Measurements from ENCODE around the gene CPEB3.

Gene CPEB3

DNA sequence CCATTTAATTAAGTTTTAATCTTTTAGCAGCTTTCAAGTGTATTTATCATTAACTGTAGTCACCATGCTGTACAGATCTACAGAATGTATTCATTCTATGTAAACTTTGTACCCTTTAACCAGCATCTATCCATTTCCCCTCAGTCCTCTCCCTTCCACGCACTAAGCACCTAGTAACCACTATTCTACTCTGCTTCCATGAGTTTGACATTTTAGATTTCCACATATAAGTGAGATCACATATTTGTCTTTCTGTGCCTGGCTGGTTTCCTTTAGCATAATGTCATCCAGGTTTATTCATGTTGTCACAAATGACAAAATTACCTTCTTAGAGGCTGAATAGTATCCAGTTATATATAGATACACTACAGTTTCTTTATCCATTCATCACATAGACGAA is 287.6 kb downstream of the CPEB3 start:
- Histone ChIP-seq H2AFZ (ENCODE audit: low read depth, low read length) (no peak overlapping the region), H3K9me3 (ENCODE audit: low read length) (peaks cover 8% of the 10 kb centered on the region), H3K27me3 (ENCODE audit: insufficient read depth, low read length) (no peaks in the 10 kb centered on the region), H3K4me1 (ENCODE audit: insufficient read depth, low read length) (no peaks in the 10 kb centered on the region), H3K4me3 (ENCODE audit: low read length) (no peak overlapping the region), H3K36me3 (ENCODE audit: insufficient read depth, low read length) (peaks cover 64% of the 10 kb centered on the region)

- H3K27me3 ChIP-seq (ENCODE audit: insufficient read depth, low read length), result no peaks in the 10 kb centered on the region
- H3K4me1 ChIP-seq (ENCODE audit: insufficient read depth, low read length), result no peaks in the 10 kb centered on the region
- no peak overlapping the region for H3K4me3 ChIP-seq (ENCODE audit: low read length)
- peaks cover 12% of the 10 kb centered on the region for H3K9me3 ChIP-seq (ENCODE audit: low read length)
- H3K36me3 ChIP-seq (ENCODE audit: insufficient read depth, low read length), result peaks cover 68% of the 10 kb centered on the region
- no peak overlapping the region for H2AFZ ChIP-seq (ENCODE audit: low read depth, low read length)
Observed at GRCh38 chr10:92001995-92002394, 288.9 kb downstream of the CPEB3 start.

DNA sequence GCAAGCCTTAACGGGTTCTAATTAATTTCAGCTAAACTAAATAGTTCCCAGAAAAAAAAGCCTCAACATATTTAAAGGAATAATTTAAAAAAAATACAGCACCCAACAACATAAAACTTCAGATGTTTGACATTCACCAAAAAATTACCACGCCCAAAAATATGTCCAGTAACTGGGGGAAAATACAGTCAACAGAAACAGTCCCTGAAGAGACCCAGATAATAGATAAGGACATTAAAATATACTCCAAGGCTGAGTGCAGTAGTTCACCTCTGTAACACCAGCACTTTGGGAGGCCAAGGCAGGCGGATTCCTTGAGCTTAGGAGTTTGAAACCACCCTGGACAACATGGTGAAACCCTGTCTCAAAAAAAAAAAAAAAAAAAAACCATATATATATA is 289.3 kb downstream of the CPEB3 start:
- Histone ChIP-seq H3K9me3 (ENCODE audit: low read length) (peaks cover 12% of the 10 kb centered on the region), H3K4me1 (ENCODE audit: insufficient read depth, low read length) (no peaks in the 10 kb centered on the region), H3K4me3 (ENCODE audit: low read length) (no peak overlapping the region), H3K36me3 (ENCODE audit: insufficient read depth, low read length) (peaks cover 68% of the 10 kb centered on the region), H3K27me3 (ENCODE audit: insufficient read depth, low read length) (no peaks in the 10 kb centered on the region), H2AFZ (ENCODE audit: low read depth, low read length) (no peak overlapping the region)

Measured in neuron (in vitro differentiated cells).